ENCODE measurements around the gene PIWIL1. TPM values are rescaled to one million over a fixed set of nuclear protein-coding genes. Genes with fewer than 3 reads are reported as not detected.

PIWIL1 gene
- polyA plus RNA-seq, 1 of the 3 experiments (the other 2 are of a cell fraction) = 0.05 TPM

DNA sequence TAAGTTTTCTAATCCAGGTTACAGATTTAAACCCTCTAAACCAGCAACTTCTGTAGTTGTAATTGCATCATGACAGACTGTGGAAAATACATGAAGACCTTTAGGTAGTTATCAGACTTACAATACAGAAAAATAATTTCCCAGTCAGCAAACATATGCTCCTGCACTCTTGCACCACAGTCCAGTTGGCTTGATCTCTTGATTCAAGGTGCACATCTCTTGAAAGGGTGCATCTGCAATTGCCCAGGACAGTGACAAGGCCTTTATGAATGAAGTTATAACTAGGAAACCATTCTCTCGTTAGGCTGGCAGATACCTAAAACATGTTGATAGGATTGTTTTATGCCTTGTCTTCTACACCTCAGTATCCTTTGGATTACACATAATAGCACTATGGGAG, 7.6 kb downstream of the PIWIL1 start:
- Histone ChIP-seq H3K4me1 (ENCODE audit: control insufficient read depth in 1 of 2, insufficient read depth in 2 of 2, low read depth in 1 of 2, low read length in 1 of 2) (peaks cover 0 to 6% of the 10 kb centered on the region in 2 experiments; a peak in 1 of 4 replicates), H3K36me3 (replicated peaks in 1 of 2; ENCODE audit: control insufficient read depth in 1 of 2, insufficient read depth in 2 of 2, low read length in 1 of 2) (no peaks in the 10 kb centered on the region), H3K9ac (no peak overlapping the region), H3F3A (replicated peaks; ENCODE audit: insufficient read depth) (no peaks in the 10 kb centered on the region), H3K79me2 (ENCODE audit: insufficient read depth) (no peaks in the 10 kb centered on the region), H3K4me3 (ENCODE audit: low read depth in 2 of 2, low read length in 1 of 2) (no peak overlapping the region), H4K20me1 (ENCODE audit: insufficient read depth) (no peaks in the 10 kb centered on the region), H3K4me2 (no peak overlapping the region), H3K9me3 (no peaks in the 10 kb centered on the region), H3K9me2 (no peaks in the 10 kb centered on the region), H3K27ac (ENCODE audit: low read depth in 2 of 2, low read length in 1 of 2) (no peak overlapping the region), H2AFZ (ENCODE audit: low read depth) (no peak overlapping the region), H3K27me3 (ENCODE audit: insufficient read depth) (no peaks in the 10 kb centered on the region)
- DNase-seq = no peak
- POLR2A ChIA-PET = no interaction called here
- TF ChIP-seq, protein P1, sequence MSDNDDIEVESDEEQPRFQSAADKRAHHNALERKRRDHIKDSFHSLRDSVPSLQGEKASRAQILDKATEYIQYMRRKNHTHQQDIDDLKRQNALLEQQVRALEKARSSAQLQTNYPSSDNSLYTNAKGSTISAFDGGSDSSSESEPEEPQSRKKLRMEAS (IDR thresholded peaks at IDR 0.05; ENCODE audit: low read depth) = no peak
- TF ChIP-seq, protein P2, sequence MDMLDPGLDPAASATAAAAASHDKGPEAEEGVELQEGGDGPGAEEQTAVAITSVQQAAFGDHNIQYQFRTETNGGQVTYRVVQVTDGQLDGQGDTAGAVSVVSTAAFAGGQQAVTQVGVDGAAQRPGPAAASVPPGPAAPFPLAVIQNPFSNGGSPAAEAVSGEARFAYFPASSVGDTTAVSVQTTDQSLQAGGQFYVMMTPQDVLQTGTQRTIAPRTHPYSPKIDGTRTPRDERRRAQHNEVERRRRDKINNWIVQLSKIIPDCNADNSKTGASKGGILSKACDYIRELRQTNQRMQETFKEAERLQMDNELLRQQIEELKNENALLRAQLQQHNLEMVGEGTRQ (IDR thresholded peaks at IDR 0.05; ENCODE audit: borderline replicate concordance, low read depth, low read length) = no peak
- TF ChIP-seq YY1 (IDR thresholded peaks at IDR 0.05; ENCODE audit: low read depth) (no peak), TEAD4 (IDR thresholded peaks at IDR 0.05; ENCODE audit: borderline replicate concordance, insufficient read depth) (no peak), GABPA (IDR thresholded peaks at IDR 0.05; ENCODE audit: low read depth) (no peak), SIN3A (IDR thresholded peaks at IDR 0.05; ENCODE audit: borderline replicate concordance, low read depth, low read length) (no peak)
- TF ChIP-seq, protein P3, sequence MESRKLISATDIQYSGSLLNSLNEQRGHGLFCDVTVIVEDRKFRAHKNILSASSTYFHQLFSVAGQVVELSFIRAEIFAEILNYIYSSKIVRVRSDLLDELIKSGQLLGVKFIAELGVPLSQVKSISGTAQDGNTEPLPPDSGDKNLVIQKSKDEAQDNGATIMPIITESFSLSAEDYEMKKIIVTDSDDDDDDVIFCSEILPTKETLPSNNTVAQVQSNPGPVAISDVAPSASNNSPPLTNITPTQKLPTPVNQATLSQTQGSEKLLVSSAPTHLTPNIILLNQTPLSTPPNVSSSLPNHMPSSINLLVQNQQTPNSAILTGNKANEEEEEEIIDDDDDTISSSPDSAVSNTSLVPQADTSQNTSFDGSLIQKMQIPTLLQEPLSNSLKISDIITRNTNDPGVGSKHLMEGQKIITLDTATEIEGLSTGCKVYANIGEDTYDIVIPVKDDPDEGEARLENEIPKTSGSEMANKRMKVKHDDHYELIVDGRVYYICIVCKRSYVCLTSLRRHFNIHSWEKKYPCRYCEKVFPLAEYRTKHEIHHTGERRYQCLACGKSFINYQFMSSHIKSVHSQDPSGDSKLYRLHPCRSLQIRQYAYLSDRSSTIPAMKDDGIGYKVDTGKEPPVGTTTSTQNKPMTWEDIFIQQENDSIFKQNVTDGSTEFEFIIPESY (IDR thresholded peaks at IDR 0.05; ENCODE audit: borderline replicate concordance, low read depth) = no peak
- TF ChIP-seq, protein P4, sequence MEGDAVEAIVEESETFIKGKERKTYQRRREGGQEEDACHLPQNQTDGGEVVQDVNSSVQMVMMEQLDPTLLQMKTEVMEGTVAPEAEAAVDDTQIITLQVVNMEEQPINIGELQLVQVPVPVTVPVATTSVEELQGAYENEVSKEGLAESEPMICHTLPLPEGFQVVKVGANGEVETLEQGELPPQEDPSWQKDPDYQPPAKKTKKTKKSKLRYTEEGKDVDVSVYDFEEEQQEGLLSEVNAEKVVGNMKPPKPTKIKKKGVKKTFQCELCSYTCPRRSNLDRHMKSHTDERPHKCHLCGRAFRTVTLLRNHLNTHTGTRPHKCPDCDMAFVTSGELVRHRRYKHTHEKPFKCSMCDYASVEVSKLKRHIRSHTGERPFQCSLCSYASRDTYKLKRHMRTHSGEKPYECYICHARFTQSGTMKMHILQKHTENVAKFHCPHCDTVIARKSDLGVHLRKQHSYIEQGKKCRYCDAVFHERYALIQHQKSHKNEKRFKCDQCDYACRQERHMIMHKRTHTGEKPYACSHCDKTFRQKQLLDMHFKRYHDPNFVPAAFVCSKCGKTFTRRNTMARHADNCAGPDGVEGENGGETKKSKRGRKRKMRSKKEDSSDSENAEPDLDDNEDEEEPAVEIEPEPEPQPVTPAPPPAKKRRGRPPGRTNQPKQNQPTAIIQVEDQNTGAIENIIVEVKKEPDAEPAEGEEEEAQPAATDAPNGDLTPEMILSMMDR (IDR thresholded peaks at IDR 0.05) = no peak
- 9% methylated on average over 1 of the region's 1 CpG for WGBS (ENCODE audit: low lambda C conversion rate)
- CTCF ChIA-PET = interaction anchor here (1.0 kb wide), 1 partner anchor 319 kb away, joined by 3 read pairs; no protein-coding TSS in a partner anchor

DNA sequence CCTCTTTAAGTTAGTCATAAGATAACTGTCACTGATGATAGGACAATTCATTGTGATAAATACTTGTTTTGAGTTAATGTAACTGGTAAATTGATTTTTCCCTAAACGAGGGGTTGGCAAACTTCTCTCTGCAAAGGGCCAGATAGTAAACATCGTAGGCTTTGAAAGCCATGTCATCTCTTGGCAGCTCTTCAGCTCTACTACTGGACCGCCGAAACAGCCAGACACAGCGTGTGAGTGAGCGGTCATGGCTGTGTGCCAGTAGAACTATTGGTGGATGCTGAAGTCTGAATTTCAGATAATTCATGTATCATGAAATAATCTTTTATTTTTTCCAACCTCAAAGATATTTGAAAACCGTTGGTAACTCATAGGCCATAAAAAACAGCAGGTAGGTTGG, 9.9 kb downstream of the PIWIL1 start:
- H3K9me3 ChIP-seq = no peaks in the 10 kb centered on the region
- no peak overlapping the region for H3K4me2 ChIP-seq
- no peaks in the 10 kb centered on the region for H3K9me2 ChIP-seq
- H3F3A ChIP-seq (replicated peaks; ENCODE audit: insufficient read depth) = no peaks in the 10 kb centered on the region
- no peak overlapping the region for H3K4me3 ChIP-seq (ENCODE audit: low read depth in 2 of 2, low read length in 1 of 2)
- H2AFZ ChIP-seq (ENCODE audit: low read depth) = no peak overlapping the region
- H3K27ac ChIP-seq (ENCODE audit: low read depth in 2 of 2, low read length in 1 of 2) = no peak overlapping the region
- DNase-seq = no peak
- CTCF ChIA-PET = no interaction called here
- POLR2A ChIA-PET = no interaction called here
- 34% methylated on average over 7 of the region's 7 CpGs for WGBS (ENCODE audit: low lambda C conversion rate)
- H3K79me2 ChIP-seq (ENCODE audit: insufficient read depth) = no peaks in the 10 kb centered on the region
- no peaks in the 10 kb centered on the region for H3K27me3 ChIP-seq (ENCODE audit: insufficient read depth)
- TF ChIP-seq TEAD4 (IDR thresholded peaks at IDR 0.05; ENCODE audit: borderline replicate concordance, insufficient read depth) (no peak), RFX5 (IDR thresholded peaks at IDR 0.05; ENCODE audit: low read length) (no peak), NRF1 (IDR thresholded peaks at IDR 0.05; ENCODE audit: low read depth, low read length) (no peak)
- peaks cover 0 to 6% of the 10 kb centered on the region in 2 experiments; a peak in 1 of 4 replicates for H3K4me1 ChIP-seq (ENCODE audit: control insufficient read depth in 1 of 2, insufficient read depth in 2 of 2, low read depth in 1 of 2, low read length in 1 of 2)
- H3K9ac ChIP-seq = no peak overlapping the region
- no peaks in the 10 kb centered on the region for H3K36me3 ChIP-seq (replicated peaks in 1 of 2; ENCODE audit: control insufficient read depth in 1 of 2, insufficient read depth in 2 of 2, low read length in 1 of 2)
- no peaks in the 10 kb centered on the region for H4K20me1 ChIP-seq (ENCODE audit: insufficient read depth)
